HEK293 (cell line): ENCODE results near the gene TREM2.

Experiments
- CTCF ChIP-seq: fragments of 450-650 bp; formaldehyde crosslinking; IDR thresholded peaks from 2 replicates; pipeline ENCODE4 v1.5.1; 2016; ENCODE audit warnings: missing biosample characterization, missing genetic modification characterization
- MZF1 ChIP-seq: fragments of 450-650 bp; formaldehyde crosslinking; IDR thresholded peaks from 2 replicates; pipeline ENCODE4 v1.5.1; 2017; ENCODE audit warnings: missing biosample characterization, missing genetic modification characterization, borderline replicate concordance
- REPIN1 ChIP-seq: fragments of 450-650 bp; formaldehyde crosslinking; IDR thresholded peaks from 2 replicates; pipeline ENCODE4 v1.5.1; 2017; ENCODE audit warnings: missing biosample characterization, missing genetic modification characterization, low read depth

DNA sequence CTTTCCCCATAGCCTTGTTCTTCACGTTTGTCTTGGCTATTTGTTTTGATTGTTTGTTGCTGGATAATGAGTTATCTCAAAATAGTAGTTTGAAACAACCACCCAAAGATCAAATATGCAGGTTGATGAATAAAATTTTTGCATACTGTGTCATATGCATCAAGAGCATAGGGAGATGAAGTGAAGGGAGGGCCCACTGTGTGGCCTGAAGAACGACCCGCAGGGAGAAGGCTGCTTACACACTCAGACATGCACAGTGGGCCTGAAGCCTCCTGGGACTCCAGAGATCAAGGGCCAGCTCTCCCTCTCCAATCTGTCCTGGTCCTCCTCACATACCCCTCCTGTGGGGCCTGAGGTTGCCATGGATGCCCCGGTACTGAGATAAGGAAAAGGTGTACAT lies 16.2 kb upstream of the TREM2 start:
- TF ChIP-seq MZF1 (tag by site-specific recombination): no peak
- no peak for TF ChIP-seq REPIN1 (tag by site-specific recombination)
- no peak for TF ChIP-seq CTCF (tag by site-specific recombination)
